SJCRH30 (cell line): ENCODE data around the gene LGI4. TPM values are rescaled to one million over a fixed set of nuclear protein-coding genes. Genes with fewer than 3 reads are reported as not detected.

ENCODE experiments used
- total RNA-seq: library from RNA; depleted of rRNA; stranded (reverse); fragments of >200 nt; shearing (Covaris generic); gene quantifications from 2 replicates; pipeline ENCODE4 v1.2.3, GENCODE V29; 2014; rRNA removed

The LGI4 gene
- total RNA-seq, 1 experiment from 2014 or later: not detected

Other genes starting within 250 kb of the LGI4 start
- gene ZNF30, start 208.2 kb downstream of the LGI4 start, total RNA-seq: 2.8 and 3.8 TPM in 2 replicates
- gene ZNF792, start 170.8 kb downstream of the LGI4 start, total RNA-seq: 1.6 and 2.1 TPM in 2 replicates
- 45.5 and 49.4 TPM in 2 replicates for gene GRAMD1A, start 134.7 kb downstream of the LGI4 start, total RNA-seq
- 1.2 and 2.3 TPM in 2 replicates for gene SCN1B, start 104.6 kb downstream of the LGI4 start, total RNA-seq
- not detected in 2 replicates for gene HPN, start 93.3 kb downstream of the LGI4 start, total RNA-seq
- gene FXYD3, start 19.2 kb downstream of the LGI4 start, total RNA-seq: not detected in 2 replicates
- gene FXYD1, start 3.8 kb upstream of the LGI4 start, total RNA-seq: not detected in 2 replicates
- gene FXYD7, start 8.2 kb upstream of the LGI4 start, total RNA-seq: not detected in 2 replicates
- gene FXYD5, start 19.7 kb upstream of the LGI4 start, total RNA-seq: 4.0 and 6.6 TPM in 2 replicates
- gene FAM187B, start 93.7 kb upstream of the LGI4 start, total RNA-seq: not detected in 2 replicates
- gene LSR, start 113.9 kb upstream of the LGI4 start, total RNA-seq: 0.59 and 0.96 TPM in 2 replicates
- gene USF2, start 133.9 kb upstream of the LGI4 start, total RNA-seq: 104 and 105 TPM in 2 replicates
- 0.47 and 0.68 TPM in 2 replicates for gene HAMP, start 147.5 kb upstream of the LGI4 start, total RNA-seq
- 1.2 and 3.6 TPM in 2 replicates for gene MAG, start 157.1 kb upstream of the LGI4 start, total RNA-seq
- 0.04 TPM in 1 of 2 replicates, not detected in the other for gene CD22, start 194.1 kb upstream of the LGI4 start, total RNA-seq
- gene FFAR1, start 212.8 kb upstream of the LGI4 start, total RNA-seq: not detected in 2 replicates
- not detected in 2 replicates for gene FFAR3, start 223.4 kb upstream of the LGI4 start, total RNA-seq
- not detected in 2 replicates for gene GPR42, start 236.0 kb upstream of the LGI4 start, total RNA-seq